ENCODE results near the gene PDCD11.

The PDCD11 gene

GRCh38 chr10:103451831-103452505 is 55.5 kb downstream of the PDCD11 start, which contains the start of gene CALHM2:
Gene CALHM2, minus strand, starts transcription at chr10:103452370. Its CDS starts 2,429 bp downstream, at chr10:103449941.
- peak in 4 of 6 experiments; percentile 8 to 55 (median 28) for DNase-seq

GRCh38 chr10:103452506-103453230 is 56.2 kb downstream of the PDCD11 start:
- DNase-seq = no peak

GRCh38 chr10:103454026-103454425 is 57.6 kb downstream of the PDCD11 start:
- no peak for DNase-seq

- no peak for DNase-seq
These were observed 58.8 kb downstream of the PDCD11 start for GRCh38 chr10:103455235-103455634.

- no peak for DNase-seq
These were observed 59.7 kb downstream of the PDCD11 start for GRCh38 chr10:103456074-103456660.

- no peak for DNase-seq
These were observed 60.8 kb downstream of the PDCD11 start for GRCh38 chr10:103457176-103457712.

- DNase-seq = no peak
These were observed 61.6 kb downstream of the PDCD11 start for GRCh38 chr10:103457896-103458583.

- DNase-seq = no peak
These were observed 62.3 kb downstream of the PDCD11 start, which contains the start of gene CALHM1 for GRCh38 chr10:103458720-103459119. Gene CALHM1, minus strand, starts transcription at chr10:103458900. Its CDS starts 149 bp downstream, at chr10:103458751.

GRCh38 chr10:103459615-103460014 is 63.2 kb downstream of the PDCD11 start:
- no peak for DNase-seq

- DNase-seq = no peak
These were observed 67.1 kb downstream of the PDCD11 start for GRCh38 chr10:103463499-103463898.

GRCh38 chr10:103465411-103466179 is 69.2 kb downstream of the PDCD11 start:
- no peak for DNase-seq

GRCh38 chr10:103466734-103467133 is 70.3 kb downstream of the PDCD11 start:
- DNase-seq = no peak

- DNase-seq = no peak
These were observed 71.0 kb downstream of the PDCD11 start for GRCh38 chr10:103467406-103467805.

- no peak for DNase-seq
These were observed 72.8 kb downstream of the PDCD11 start for GRCh38 chr10:103469201-103469600.

- DNase-seq = peak in 3 of 6 experiments; percentile 20 to 45 (median 32)
These were observed 74.6 kb downstream of the PDCD11 start for GRCh38 chr10:103470761-103471653.

GRCh38 chr10:103472005-103472404 is 75.6 kb downstream of the PDCD11 start:
- no peak for DNase-seq

- DNase-seq = no peak
These were observed 76.8 kb downstream of the PDCD11 start for GRCh38 chr10:103473261-103473671.

GRCh38 chr10:103474077-103474476 is 77.7 kb downstream of the PDCD11 start:
- DNase-seq = no peak

GRCh38 chr10:103475437-103475836 is 79.0 kb downstream of the PDCD11 start:
- no peak for DNase-seq

- no peak for DNase-seq
These were observed 79.8 kb downstream of the PDCD11 start for GRCh38 chr10:103476046-103476768.

Measured in stimulated activated naive CD4-positive, alpha-beta T cell (primary cell).